Body of pancreas (tissue), 4 donors: Measurements from ENCODE around the gene C16orf74.

Source experiments
- CTCF ChIP-seq, 7 experiments: fragments of 450-650 bp in 4 of 7; fragments of 200-600 bp in 3 of 7; sonication (generic) in 3 of 7; IDR thresholded peaks; one replicate each; pipeline ENCODE4 v1.5.1; 2016 to 2019; ENCODE audit warnings: antibody characterized with exemption in 7 of 7
- POLR2A ChIP-seq, 3 donors: fragments of 450-650 bp; IDR thresholded peaks; one replicate each; pipeline ENCODE4 v1.6.1; 2016; ENCODE audit warnings: antibody characterized with exemption in 3 of 3, mild to moderate bottlenecking in 2 of 3

GRCh38 chr16:85665929-85666328 is 85.0 kb downstream of the C16orf74 start:
- no peak for TF ChIP-seq CTCF (IDR thresholded peaks at IDR 0.05)
- TF ChIP-seq POLR2A (IDR thresholded peaks at IDR 0.05), result no peak
